ENCODE results near the gene PIM1. TPM values are rescaled to one million over a fixed set of nuclear protein-coding genes. Genes with fewer than 3 reads are reported as not detected.

The PIM1 gene
- polyA plus RNA-seq, 1 donor from 2014 or later = 4.1 TPM

- Histone ChIP-seq H3K9ac (ENCODE audit: low read length) (no peak overlapping the region), H3K27me3 (ENCODE audit: insufficient read depth, low read depth, low read length) (no peaks in the 10 kb centered on the region), H3K4me2 (ENCODE audit: low read length) (no peak overlapping the region)
Observed at GRCh38 chr6:37122861-37123260, 47.1 kb upstream of the PIM1 start.

DNA sequence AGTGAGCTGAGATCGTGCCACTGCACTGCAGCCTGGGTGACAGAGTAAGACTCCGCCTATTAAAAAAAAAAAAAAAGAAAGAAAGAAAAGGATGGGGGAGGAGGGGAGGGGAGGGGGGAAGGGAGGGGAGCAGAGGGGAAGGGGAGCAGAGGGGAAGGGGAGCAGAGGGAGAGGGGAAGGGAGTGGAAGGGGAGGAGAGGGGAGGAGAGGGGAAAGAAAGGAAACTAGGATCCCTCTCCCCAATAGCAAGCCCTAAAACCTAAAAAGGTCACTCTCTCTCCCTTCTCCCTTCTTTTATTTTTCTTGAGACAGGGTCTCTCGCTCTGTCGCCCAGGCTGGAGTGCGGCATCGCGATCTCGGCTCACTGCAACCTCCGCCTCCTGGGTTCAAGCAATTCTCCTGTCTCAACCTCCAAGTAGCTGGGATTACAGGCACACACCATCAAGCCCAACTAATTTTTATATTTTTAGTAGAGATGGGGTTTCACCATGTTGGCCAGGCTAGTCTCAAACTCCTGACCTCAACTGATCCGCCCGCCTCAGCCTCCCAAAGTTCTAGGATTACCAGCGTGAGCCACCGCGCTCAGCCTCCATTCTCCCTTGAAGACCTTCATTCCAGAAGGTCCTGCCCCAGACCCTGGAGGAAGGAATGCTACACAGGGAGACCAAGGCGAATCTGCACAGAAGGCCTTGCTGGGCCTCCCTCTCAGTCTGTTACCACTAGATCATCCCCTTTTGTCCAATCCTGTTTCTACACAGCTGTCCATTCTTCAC lies 45.8 kb upstream of the PIM1 start:
- H3F3A ChIP-seq (ENCODE audit: insufficient read depth, low read length, poor library complexity, severe bottlenecking) = no peaks in the 10 kb centered on the region
- H2AFZ ChIP-seq (ENCODE audit: low read depth, low read length) = no peak overlapping the region
- no peaks in the 10 kb centered on the region for H3K9me2 ChIP-seq (ENCODE audit: insufficient read depth, low read length)
- no peaks in the 10 kb centered on the region for H3K27me3 ChIP-seq (ENCODE audit: insufficient read depth, low read depth, low read length)
- H3K27ac ChIP-seq (ENCODE audit: low read length) = no peak overlapping the region
- H4K20me1 ChIP-seq (ENCODE audit: insufficient read depth) = no peaks in the 10 kb centered on the region
- no peak overlapping the region for H3K9ac ChIP-seq (ENCODE audit: low read length)
- H3K36me3 ChIP-seq (ENCODE audit: insufficient read depth, low read length) = no peaks in the 10 kb centered on the region
- H3K9me3 ChIP-seq (ENCODE audit: low read length) = no peaks in the 10 kb centered on the region
- H3K79me2 ChIP-seq (replicated peaks; ENCODE audit: insufficient read depth, low read length) = no peaks in the 10 kb centered on the region
- no peak overlapping the region for H3K4me2 ChIP-seq (ENCODE audit: low read length)
- no peak overlapping the region for H3K4me3 ChIP-seq (ENCODE audit: low read length)
- TF ChIP-seq, protein P1, sequence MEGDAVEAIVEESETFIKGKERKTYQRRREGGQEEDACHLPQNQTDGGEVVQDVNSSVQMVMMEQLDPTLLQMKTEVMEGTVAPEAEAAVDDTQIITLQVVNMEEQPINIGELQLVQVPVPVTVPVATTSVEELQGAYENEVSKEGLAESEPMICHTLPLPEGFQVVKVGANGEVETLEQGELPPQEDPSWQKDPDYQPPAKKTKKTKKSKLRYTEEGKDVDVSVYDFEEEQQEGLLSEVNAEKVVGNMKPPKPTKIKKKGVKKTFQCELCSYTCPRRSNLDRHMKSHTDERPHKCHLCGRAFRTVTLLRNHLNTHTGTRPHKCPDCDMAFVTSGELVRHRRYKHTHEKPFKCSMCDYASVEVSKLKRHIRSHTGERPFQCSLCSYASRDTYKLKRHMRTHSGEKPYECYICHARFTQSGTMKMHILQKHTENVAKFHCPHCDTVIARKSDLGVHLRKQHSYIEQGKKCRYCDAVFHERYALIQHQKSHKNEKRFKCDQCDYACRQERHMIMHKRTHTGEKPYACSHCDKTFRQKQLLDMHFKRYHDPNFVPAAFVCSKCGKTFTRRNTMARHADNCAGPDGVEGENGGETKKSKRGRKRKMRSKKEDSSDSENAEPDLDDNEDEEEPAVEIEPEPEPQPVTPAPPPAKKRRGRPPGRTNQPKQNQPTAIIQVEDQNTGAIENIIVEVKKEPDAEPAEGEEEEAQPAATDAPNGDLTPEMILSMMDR (IDR thresholded peaks at IDR 0.05; ENCODE audit: poor library complexity, severe bottlenecking) = no peak
- TF ChIP-seq POLR2AphosphoS5 (IDR thresholded peaks at IDR 0.05) (no peak), RAD21 (conservative IDR thresholded peaks at IDR 0.05) (no peak), MXI1 (conservative IDR thresholded peaks at IDR 0.05; ENCODE audit: poor library complexity, severe bottlenecking) (no peak), REST (IDR thresholded peaks at IDR 0.05; ENCODE audit: borderline replicate concordance) (no peak), EP300 (conservative IDR thresholded peaks at IDR 0.05; ENCODE audit: poor library complexity, severe bottlenecking) (no peak), SMC3 (conservative IDR thresholded peaks at IDR 0.05; ENCODE audit: poor library complexity) (no peak)

More at GRCh38 chr6:37122861-37123260, 47.1 kb upstream of the PIM1 start:
- Histone ChIP-seq H3K9me2 (ENCODE audit: insufficient read depth, low read length) (no peaks in the 10 kb centered on the region), H4K20me1 (ENCODE audit: insufficient read depth) (no peaks in the 10 kb centered on the region), H3F3A (ENCODE audit: insufficient read depth, low read length, poor library complexity, severe bottlenecking) (no peaks in the 10 kb centered on the region), H2AFZ (ENCODE audit: low read depth, low read length) (no peak overlapping the region), H3K79me2 (replicated peaks; ENCODE audit: insufficient read depth, low read length) (no peaks in the 10 kb centered on the region), H3K36me3 (ENCODE audit: insufficient read depth, low read length) (no peaks in the 10 kb centered on the region), H3K27ac (ENCODE audit: low read length) (no peak overlapping the region), H3K9me3 (ENCODE audit: low read length) (no peaks in the 10 kb centered on the region), H3K4me3 (ENCODE audit: low read length) (no peak overlapping the region)
- TF ChIP-seq TAF1 (IDR thresholded peaks at IDR 0.05; ENCODE audit: low read depth) = no peak
- TF ChIP-seq EP300 (conservative IDR thresholded peaks at IDR 0.05; ENCODE audit: poor library complexity, severe bottlenecking) = no peak
- no peak for TF ChIP-seq SMC3 (conservative IDR thresholded peaks at IDR 0.05; ENCODE audit: poor library complexity)
- TF ChIP-seq, protein P1 (IDR thresholded peaks at IDR 0.05; ENCODE audit: poor library complexity, severe bottlenecking) = no peak
- no peak for TF ChIP-seq EZH2 (IDR thresholded peaks at IDR 0.05; ENCODE audit: borderline replicate concordance, insufficient read depth, low read length, poor library complexity, severe bottlenecking)
- no peak for TF ChIP-seq REST (IDR thresholded peaks at IDR 0.05; ENCODE audit: borderline replicate concordance)
- TF ChIP-seq RAD21 (conservative IDR thresholded peaks at IDR 0.05) = no peak
- TF ChIP-seq MXI1 (conservative IDR thresholded peaks at IDR 0.05; ENCODE audit: poor library complexity, severe bottlenecking) = no peak
- TF ChIP-seq POLR2AphosphoS5 (IDR thresholded peaks at IDR 0.05) = no peak
